KBM-7 (cell line): ENCODE measurements around the gene WNT8B.

Experiments used
- DNase-seq: peaks from one replicate; pipeline ENCODE4 v3.0.0-alpha.2; 2015
- in situ Hi-C: fragments of 300-500 bp; cut with MboI; formaldehyde crosslinking; loops from 2 replicates; pipeline ENCODE4 v1.14.3; 2020; ENCODE audit warnings: low sequenced_read_pairs, low pct_unique_long_range_greater_than_20kb, mixed read lengths

Gene WNT8B

DNA sequence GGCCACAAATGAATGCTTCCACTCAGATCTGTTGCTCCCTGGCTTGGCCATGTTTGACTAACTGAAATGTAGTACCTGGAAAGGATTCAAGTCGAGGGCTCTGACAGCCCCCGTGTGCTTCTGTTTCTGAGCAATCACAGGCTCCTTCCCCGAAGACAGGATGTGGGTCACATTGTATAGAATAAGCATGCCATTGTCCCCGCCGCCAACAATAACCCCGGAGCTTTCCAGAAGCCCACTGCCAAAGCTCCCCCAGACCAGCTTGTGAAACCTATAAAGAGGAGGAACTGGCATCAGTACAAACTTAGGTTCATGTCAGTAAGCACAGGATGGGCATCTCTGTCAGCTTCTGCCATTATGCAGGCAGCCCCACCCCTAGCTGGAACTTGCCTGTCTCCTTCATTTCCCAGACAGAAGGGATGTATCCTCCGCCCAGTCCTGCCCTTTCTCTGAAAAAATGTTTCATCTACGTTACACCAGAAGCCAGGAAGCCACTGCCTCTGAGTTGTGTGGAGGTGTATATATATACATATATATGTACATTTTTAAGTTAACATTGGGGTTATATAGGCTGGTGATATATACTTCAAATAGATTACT, 46.5 kb downstream of the WNT8B start:
- peak; percentile 47 for DNase-seq
- in situ Hi-C loops = loop anchor here (25.0 kb wide), 1 partner anchor 172 kb away; the partner anchor contains the start of genes PKD2L1 and SCD

GRCh38 chr10:100510533-100511308, 47.9 kb downstream of the WNT8B start:
- DNase-seq = peak; percentile 55
- in situ Hi-C loops = loop anchor here (25.0 kb wide), 1 partner anchor 173 kb away; the partner anchor contains the start of genes PKD2L1 and SCD

DNA sequence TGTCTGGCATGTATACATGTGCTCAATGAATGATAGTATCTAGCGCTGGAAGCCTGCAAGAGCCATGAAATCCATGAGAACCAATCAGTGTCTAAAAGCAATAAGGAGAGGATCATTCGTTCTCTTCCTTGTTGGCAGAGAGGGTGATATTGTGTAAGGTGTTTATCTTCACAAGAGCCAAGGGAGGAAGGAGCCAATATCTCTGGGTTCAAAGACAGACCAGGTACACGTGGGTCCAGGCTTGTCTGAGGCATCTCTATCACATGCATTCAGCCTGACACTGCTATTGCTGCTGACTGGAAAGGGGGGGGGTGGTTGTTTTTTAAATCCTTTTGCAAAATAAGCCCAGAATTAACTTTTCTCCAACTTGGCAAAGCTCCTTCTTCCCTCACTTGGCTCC, 52.8 kb downstream of the WNT8B start:
- in situ Hi-C loops = loop anchor here (25.0 kb wide), 1 partner anchor 178 kb away; the partner anchor contains the start of genes PKD2L1 and SCD
- no peak for DNase-seq

DNA sequence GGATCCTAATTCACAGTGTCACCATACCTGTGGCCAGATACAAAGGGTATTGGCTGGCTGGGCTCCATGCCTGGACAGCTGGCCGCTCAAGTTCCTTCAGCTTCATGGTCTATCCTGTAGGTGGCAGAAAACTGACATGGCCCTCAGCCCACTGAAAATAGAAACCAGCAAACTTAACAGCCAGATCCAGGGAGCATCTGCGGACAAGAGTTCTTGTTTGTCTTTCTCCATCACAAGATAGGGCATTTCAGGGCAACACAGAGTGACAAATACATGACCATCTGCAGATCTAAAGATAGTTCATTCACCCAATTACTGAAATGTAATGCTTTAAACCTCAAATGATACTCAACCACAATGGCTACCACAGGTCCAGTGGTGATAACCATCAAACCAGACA, 54.0 kb downstream of the WNT8B start:
- no peak for DNase-seq
- in situ Hi-C loops = loop anchor here (25.0 kb wide), 1 partner anchor 180 kb away; the partner anchor contains the start of genes PKD2L1 and SCD

DNA sequence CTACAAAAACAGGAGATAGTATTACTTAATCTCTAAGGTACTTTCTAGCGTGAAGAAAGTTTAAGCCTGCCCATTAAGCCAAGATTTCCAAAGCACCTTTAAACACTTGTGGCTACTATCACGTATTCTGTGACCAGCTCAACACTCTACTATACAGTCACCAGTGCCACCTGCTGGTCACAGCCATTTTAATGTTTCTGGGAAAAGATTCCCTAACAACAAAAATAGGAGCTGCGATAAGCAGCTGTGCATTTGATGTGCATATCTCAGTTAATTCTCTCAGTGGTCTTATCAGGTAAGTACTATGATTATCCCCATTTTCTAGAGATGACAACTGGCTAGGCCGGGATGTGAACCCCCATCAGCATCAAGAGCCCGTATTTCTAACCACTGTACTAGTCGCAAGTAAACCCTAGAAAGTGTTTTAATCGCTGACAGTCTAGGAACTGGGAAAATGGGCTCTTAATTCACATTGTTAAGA, 56.0 kb downstream of the WNT8B start:
- in situ Hi-C loops = loop anchor here (25.0 kb wide), 1 partner anchor 182 kb away; the partner anchor contains the start of genes PKD2L1 and SCD

GRCh38 chr10:100519311-100520051, 56.7 kb downstream of the WNT8B start, which contains the start of gene SEC31B:
Gene SEC31B (minus strand): TSS chr10:100519861. CDS start chr10:100516952, 2,909 bp downstream.
- DNase-seq = no peak
- in situ Hi-C loops = loop anchor here (25.0 kb wide), 1 partner anchor 182 kb away; the partner anchor contains the start of genes PKD2L1 and SCD

More for the DNA sequence above, 56.0 kb downstream of the WNT8B start:
- DNase-seq = peak; percentile 76

DNA sequence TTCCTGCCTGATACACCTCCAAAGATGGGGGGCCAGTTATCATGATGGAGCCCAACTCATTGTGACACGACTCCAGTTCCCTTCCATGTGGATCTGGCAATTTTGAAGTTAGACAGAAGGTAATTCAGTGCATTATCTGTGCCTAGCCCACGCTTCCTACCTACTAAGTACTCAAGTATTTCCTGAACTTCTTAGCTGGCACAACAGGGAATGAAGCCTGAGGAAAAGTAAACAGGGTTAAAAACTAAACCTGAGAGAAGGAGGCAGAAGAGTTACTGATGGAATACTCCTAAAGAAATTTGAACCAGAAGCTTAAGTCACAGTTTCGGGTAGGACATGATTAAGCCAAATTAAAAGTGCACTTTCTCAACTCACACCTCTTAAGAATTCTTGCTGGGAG, 58.0 kb downstream of the WNT8B start:
- in situ Hi-C loops = loop anchor here (25.0 kb wide), 1 partner anchor 184 kb away; the partner anchor contains the start of genes PKD2L1 and SCD

GRCh38 chr10:100522107-100522801, 59.4 kb downstream of the WNT8B start:
- DNase-seq = no peak
- in situ Hi-C loops = loop anchor here (25.0 kb wide), 1 partner anchor 185 kb away; the partner anchor contains the start of genes PKD2L1 and SCD

More for the DNA sequence above, 58.0 kb downstream of the WNT8B start:
- no peak for DNase-seq

GRCh38 chr10:100522945-100523344, 60.1 kb downstream of the WNT8B start:
- no peak for DNase-seq
- in situ Hi-C loops = loop anchor here (25.0 kb wide), 1 partner anchor 186 kb away; the partner anchor contains the start of genes PKD2L1 and SCD

- in situ Hi-C loops = loop anchor here (25.0 kb wide), 1 partner anchor 187 kb away; the partner anchor contains the start of genes PKD2L1 and SCD
- no peak for DNase-seq
These were observed 61.4 kb downstream of the WNT8B start for GRCh38 chr10:100524206-100524605.

GRCh38 chr10:100524638-100525037, 61.8 kb downstream of the WNT8B start:
- no peak for DNase-seq
- in situ Hi-C loops = loop anchor here (25.0 kb wide), 1 partner anchor 187 kb away; the partner anchor contains the start of genes PKD2L1 and SCD

- in situ Hi-C loops = no loop called here
- DNase-seq = no peak
These were observed 65.5 kb downstream of the WNT8B start for GRCh38 chr10:100528123-100528886.

DNA sequence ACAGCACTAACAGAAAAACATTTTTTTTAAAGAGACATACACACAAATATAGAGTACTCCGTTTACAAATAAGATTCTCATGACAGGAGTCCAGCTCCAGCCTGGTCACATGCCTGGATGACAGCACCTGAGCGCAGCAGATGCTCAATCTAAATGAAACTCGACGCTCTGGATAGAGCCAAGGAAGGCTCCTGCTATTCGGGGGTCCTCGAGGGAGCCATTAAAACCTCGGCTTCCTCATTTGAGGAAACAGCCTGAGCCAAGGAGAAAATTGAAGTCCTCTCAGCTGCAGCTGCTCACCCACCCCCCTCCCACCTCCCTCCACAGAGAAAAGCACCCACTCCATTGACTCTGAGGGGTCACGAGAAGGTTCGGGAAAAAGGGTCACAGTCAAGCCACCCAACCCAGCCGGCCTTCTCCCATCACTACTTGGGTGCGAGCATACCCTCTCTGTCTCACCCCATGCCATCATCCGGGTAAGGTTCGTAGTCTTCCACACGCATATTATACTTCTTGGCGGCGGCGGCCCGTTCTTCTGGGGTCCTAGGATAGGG, 66.2 kb downstream of the WNT8B start:
- in situ Hi-C loops = no loop called here
- peak; percentile 37 for DNase-seq

GRCh38 chr10:100529475-100530298, 66.9 kb downstream of the WNT8B start, which contains the start of gene NDUFB8:
Gene NDUFB8 (minus strand): TSS chr10:100529871. CDS start chr10:100529851, 20 bp downstream.
- in situ Hi-C loops = no loop called here
- DNase-seq = peak; percentile 82

DNA sequence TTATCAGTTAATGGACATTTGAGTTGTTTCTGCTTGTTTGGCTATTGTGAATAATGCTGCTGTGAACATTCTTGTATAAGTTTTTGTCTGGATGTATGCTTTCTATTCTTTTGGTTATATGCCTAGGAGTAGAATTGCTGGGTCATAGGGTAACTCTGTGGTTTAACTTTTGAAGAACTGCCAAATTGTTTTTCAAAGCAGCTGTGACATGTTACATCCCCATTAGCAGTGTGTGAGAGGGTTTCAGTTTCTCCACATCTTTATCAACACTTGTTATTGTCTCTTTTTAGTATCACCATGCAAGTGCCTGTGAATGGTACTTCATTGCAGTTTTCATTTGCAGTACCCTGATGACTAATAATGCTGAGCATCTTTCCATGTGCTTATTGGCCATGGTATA, 69.0 kb downstream of the WNT8B start:
- in situ Hi-C loops = no loop called here
- DNase-seq = no peak
